ENCODE results near the gene PRDX2.

The PRDX2 gene

GRCh38 chr19:12779162-12779993 is 22.2 kb downstream of the PRDX2 start:
- peak; percentile 26 for DNase-seq

- DNase-seq = no peak
These were observed 22.8 kb downstream of the PRDX2 start for GRCh38 chr19:12778905-12779161.

- peak; percentile 57 for DNase-seq
These were observed 23.3 kb downstream of the PRDX2 start for GRCh38 chr19:12778017-12778904.

GRCh38 chr19:12777217-12778016 is 24.2 kb downstream of the PRDX2 start:
- peak; percentile 84 for DNase-seq

- peak; percentile 74 for DNase-seq
These were observed 26.7 kb downstream of the PRDX2 start, which contains the start of gene HOOK2 for GRCh38 chr19:12774588-12775555. Gene HOOK2, minus strand, starts transcription at chr19:12775552. Its CDS starts 103 bp downstream, at chr19:12775449.

GRCh38 chr19:12773571-12773970 is 28.0 kb downstream of the PRDX2 start:
- DNase-seq = no peak

GRCh38 chr19:12772323-12772722 is 29.3 kb downstream of the PRDX2 start:
- DNase-seq = no peak

GRCh38 chr19:12770922-12771321 is 30.7 kb downstream of the PRDX2 start:
- no peak for DNase-seq

- peak; percentile 80 for DNase-seq
These were observed 31.9 kb downstream of the PRDX2 start for GRCh38 chr19:12769689-12770088.

GRCh38 chr19:12767666-12768065 is 33.9 kb downstream of the PRDX2 start:
- no peak for DNase-seq

- no peak for DNase-seq
These were observed 34.5 kb downstream of the PRDX2 start for GRCh38 chr19:12767150-12767549.

- peak; percentile 87 for DNase-seq
These were observed 35.5 kb downstream of the PRDX2 start for GRCh38 chr19:12766051-12766521.

- DNase-seq = no peak
These were observed 36.9 kb downstream of the PRDX2 start for GRCh38 chr19:12764698-12765097.

- DNase-seq = no peak
These were observed 38.5 kb downstream of the PRDX2 start for GRCh38 chr19:12763100-12763499.

- no peak for DNase-seq
These were observed 41.9 kb downstream of the PRDX2 start for GRCh38 chr19:12759686-12760085.

- DNase-seq = peak; percentile 72
These were observed 43.9 kb downstream of the PRDX2 start for GRCh38 chr19:12757544-12758274.

GRCh38 chr19:12756150-12756883 is 45.3 kb downstream of the PRDX2 start:
- no peak for DNase-seq

GRCh38 chr19:12754465-12755196 is 47.0 kb downstream of the PRDX2 start:
- no peak for DNase-seq

- DNase-seq = no peak
These were observed 49.4 kb downstream of the PRDX2 start for GRCh38 chr19:12752056-12752781.

Data from CD4-positive, alpha-beta T cell treated with Interleukin-12 subunit alpha and Interleukin-12 subunit beta, for 1 hour (primary cell).